K562 (cell line): ENCODE measurements around the gene PIK3R4. TPM values are rescaled to one million over a fixed set of nuclear protein-coding genes. Genes with fewer than 3 reads are reported as not detected.

Experiments
- ATAC-seq: fragments of 200-7000 bp; cut with Tn5 transposase; 3 replicates; pipeline ENCODE4 v1.9.1; 2020; ENCODE audit warnings: moderate library complexity
- BruUV-seq: library from RNA; stranded (reverse); fragments of 400-500 nt; replicated peaks from 2 replicates; lab custom pipeline; 2021; lab: Mats Ljungman, UMichigan
- CTCF ChIA-PET: fragments of 300-600 bp; formaldehyde crosslinking; extraction: SDS; loops from one replicate; lab custom pipeline; 2021; ENCODE audit warnings: low intra/inter-chr PET ratio; lab: Yijun Ruan, JAX
- POLR2A ChIA-PET: fragments of 300-600, 350-650 bp; sonication (Branson Sonifier 250); formaldehyde crosslinking; extraction: SDS; loops from one replicate; lab custom pipeline; 2021; ENCODE audit warnings: antibody characterized with exemption, inconsistent platforms; lab: Yijun Ruan, JAX
- DNase-seq, 4 experiments: peaks; one replicate each; pipeline versions ENCODE4 v3.0.0 to v3.0.0-alpha.2; 2011 to 2018; ENCODE audit warnings: low spot score in 3 of 4, mixed read lengths in 3 of 4; ENCODE audit errors: extremely low read depth in 1 of 4
- FAIRE-seq: peaks from 2 replicates; lab custom pipeline; 2011; peaks lifted over from hg19 to GRCh38; lab: Jason Lieb, UNC
- H2AFZ ChIP-seq: 2 replicates; pipeline ENCODE4 v1.6.0; 2011; ENCODE audit warnings: low read depth, low read length, control low read depth, inconsistent platforms
- H3K27ac ChIP-seq: fragments of 200-600 bp; 3 replicates; pipeline ENCODE4 v1.8.0; 2011; ENCODE audit warnings: low read depth, mild to moderate bottlenecking, control low read depth, inconsistent platforms, low read length, moderate library complexity, mixed read lengths; ENCODE audit errors: extremely low read depth
- H3K27me3 ChIP-seq, 2 experiments: fragments of 300-600 bp in 1 of 2; 2 replicates in 1 of 2; 3 replicates in 1 of 2; pipeline versions ENCODE4 v1.6.0 to v1.8.0; 2011; ENCODE audit warnings: inconsistent platforms in 2 of 2, low read length in 2 of 2, mild to moderate bottlenecking in 1 of 2, mixed read lengths in 1 of 2, moderate library complexity in 1 of 2; ENCODE audit not compliant: control insufficient read depth in 2 of 2, insufficient read depth in 2 of 2
- H3K36me3 ChIP-seq: fragments of 300-600 bp; 3 replicates; pipeline ENCODE4 v1.8.0; 2011; ENCODE audit warnings: mild to moderate bottlenecking, low read length, inconsistent platforms; ENCODE audit not compliant: control insufficient read depth, insufficient read depth
- H3K4me1 ChIP-seq, 2 experiments: fragments of 200-600 bp in 1 of 2; replicated peaks in 1 of 2; 2 replicates in 1 of 2; 3 replicates in 1 of 2; pipeline versions ENCODE4 v1.5.1 to v1.8.0; 2011; ENCODE audit warnings: inconsistent platforms in 2 of 2, low read length in 2 of 2, mild to moderate bottlenecking in 1 of 2, mixed read lengths in 1 of 2, moderate library complexity in 1 of 2; ENCODE audit not compliant: control insufficient read depth in 2 of 2, insufficient read depth in 2 of 2
- H3K4me2 ChIP-seq: 2 replicates; pipeline ENCODE4 v1.6.1; 2011; ENCODE audit warnings: low read length, control low read depth, inconsistent platforms, mixed read lengths; ENCODE audit not compliant: insufficient read depth
- H3K4me3 ChIP-seq: fragments of 200-600 bp; sonication (generic), shearing (Covaris generic); 2 replicates; pipeline ENCODE4 v1.5.1; 2016; ENCODE audit warnings: control low read depth, inconsistent platforms
- H3K79me2 ChIP-seq: fragments of 200-600 bp; 3 replicates; pipeline ENCODE4 v1.8.0; 2011; ENCODE audit warnings: low read length, inconsistent platforms; ENCODE audit not compliant: control insufficient read depth, insufficient read depth
- H3K9ac ChIP-seq, 2 experiments: 2 replicates each; pipeline versions ENCODE4 v1.6.0 to v1.6.1; 2011; ENCODE audit warnings: low read depth in 2 of 2, low read length in 2 of 2, control low read depth in 1 of 2, inconsistent platforms in 1 of 2, mild to moderate bottlenecking in 1 of 2, mixed read lengths in 1 of 2; ENCODE audit not compliant: insufficient read depth in 1 of 2
- H3K9me1 ChIP-seq: one replicate; pipeline ENCODE4 v1.6.0; 2011; ENCODE audit warnings: inconsistent platforms, mild to moderate bottlenecking, low read length, moderate library complexity; ENCODE audit not compliant: control insufficient read depth, insufficient read depth
- H3K9me3 ChIP-seq: replicated peaks from 2 replicates; pipeline ENCODE4 v1.5.1; 2011; ENCODE audit warnings: low read depth, low read length, inconsistent platforms; ENCODE audit not compliant: control insufficient read depth, insufficient read depth
- H4K20me1 ChIP-seq: replicated peaks from 2 replicates; pipeline ENCODE4 v1.6.1; 2011; ENCODE audit warnings: low read length, inconsistent platforms, mixed read lengths; ENCODE audit not compliant: control insufficient read depth, insufficient read depth
- ASH1L ChIP-seq: fragments of 450-650 bp; IDR thresholded peaks from 2 replicates; pipeline ENCODE4 v1.6.1; 2018; ENCODE audit warnings: borderline replicate concordance, mild to moderate bottlenecking, low read depth; ENCODE audit not compliant: partially characterized antibody
- CBFB ChIP-seq: sonication (generic); formaldehyde crosslinking; IDR thresholded peaks from 2 replicates; pipeline ENCODE4 v1.4.0; 2020; ENCODE audit warnings: mild to moderate bottlenecking, missing genetic modification reagents
- CHD2 ChIP-seq: IDR thresholded peaks from 2 replicates; pipeline ENCODE4 v1.6.1; 2011; ENCODE audit warnings: low read depth, low read length
- COPS2 ChIP-seq: fragments of 450-650 bp; conservative IDR thresholded peaks from 2 replicates; pipeline ENCODE4 v1.6.1; 2016; ENCODE audit warnings: mild to moderate bottlenecking, moderate library complexity
- DMBX1 ChIP-seq: fragments of 250-450 bp; sonication (Bioruptor Pico); IDR thresholded peaks from 2 replicates; pipeline ENCODE4 v1.8.0; 2022; ENCODE audit warnings: inconsistent platforms, mild to moderate bottlenecking, moderate library complexity, borderline replicate concordance
- HMG20B ChIP-seq: fragments of 250-450 bp; sonication (Bioruptor Pico); IDR thresholded peaks from 2 replicates; pipeline ENCODE4 v1.5.0; 2021; ENCODE audit warnings: mild to moderate bottlenecking
- KAT2B ChIP-seq: IDR thresholded peaks from one replicate; pipeline ENCODE4 v1.6.1; 2012; ENCODE audit warnings: low read depth, mild to moderate bottlenecking, control low read depth, inconsistent platforms, low read length, moderate library complexity
- KLF6 ChIP-seq: fragments of 250-450 bp; sonication (Bioruptor Pico); IDR thresholded peaks from 2 replicates; pipeline ENCODE4 v1.4.0; 2020; ENCODE audit warnings: mild to moderate bottlenecking, moderate library complexity, borderline replicate concordance
- NCOA4 ChIP-seq: fragments of 450-650 bp; IDR thresholded peaks from 2 replicates; pipeline ENCODE4 v1.6.1; 2018; ENCODE audit warnings: mild to moderate bottlenecking; ENCODE audit not compliant: partially characterized antibody
- NONO ChIP-seq, 2 experiments: fragments of 200-400 bp in 1 of 2; fragments of 450-650 bp in 1 of 2; formaldehyde crosslinking in 1 of 2; IDR thresholded peaks; 2 replicates each; pipeline ENCODE4 v1.6.1; 2017; ENCODE audit warnings: low read depth in 2 of 2, mild to moderate bottlenecking in 2 of 2, moderate library complexity in 2 of 2, low read length in 1 of 2
- RBM22 ChIP-seq: fragments of 200-400 bp; formaldehyde crosslinking; IDR thresholded peaks from 2 replicates; pipeline ENCODE4 v1.6.1; 2018; ENCODE audit warnings: low read length, low read depth; ENCODE audit not compliant: poor library complexity, severe bottlenecking
- SIN3B ChIP-seq: fragments of 450-650 bp; IDR thresholded peaks from 2 replicates; pipeline ENCODE4 v1.6.1; 2017; ENCODE audit warnings: low read depth, mild to moderate bottlenecking, moderate library complexity
- SRSF1 ChIP-seq: fragments of 200-400 bp; formaldehyde crosslinking; IDR thresholded peaks from 2 replicates; pipeline ENCODE4 v1.6.1; 2017; ENCODE audit warnings: mild to moderate bottlenecking, low read depth, low read length, moderate library complexity
- SUPT5H ChIP-seq: fragments of 450-650 bp; IDR thresholded peaks from 2 replicates; pipeline ENCODE4 v1.6.1; 2016
- ZBTB9 ChIP-seq: fragments of 450-650 bp; formaldehyde crosslinking; IDR thresholded peaks from 2 replicates; pipeline ENCODE4 v1.4.0; 2020; ENCODE audit warnings: mild to moderate bottlenecking, moderate library complexity
- ZC3H4 ChIP-seq: sonication (generic); formaldehyde crosslinking; IDR thresholded peaks from 2 replicates; pipeline ENCODE4 v1.9.0; 2021; ENCODE audit warnings: missing genetic modification reagents, borderline replicate concordance
- ZNF184 ChIP-seq: sonication (generic); formaldehyde crosslinking; IDR thresholded peaks from 2 replicates; pipeline ENCODE4 v1.5.0; 2020; ENCODE audit warnings: missing genetic modification reagents
- ZNF398 ChIP-seq: fragments of 250-450 bp; sonication (Bioruptor Pico); IDR thresholded peaks from 2 replicates; pipeline ENCODE4 v1.8.0; 2021; ENCODE audit warnings: moderate library complexity, mild to moderate bottlenecking, inconsistent platforms
- ZNF41 ChIP-seq: fragments of 250-450 bp; sonication (Bioruptor Pico); conservative IDR thresholded peaks from 2 replicates; pipeline ENCODE4 v1.4.0; 2020; ENCODE audit warnings: mild to moderate bottlenecking
- WGBS: fragments of 100-300 bp; shearing (Covaris generic); methylation state at CpG from one replicate; pipeline ENCODE4 v1.1.6; 2016; ENCODE audit warnings: low coverage, mixed read lengths; ENCODE audit not compliant: insufficient coverage; ENCODE audit errors: missing lambda C conversion rate; 5-methylcytosine and 5-hydroxymethylcytosine counted together
- in situ Hi-C: fragments of 300-500 bp; cut with MboI; formaldehyde crosslinking; loops from 4 replicates; pipeline ENCODE4 v1.15.0; 2018; ENCODE audit warnings: inconsistent platforms, mixed read lengths
- intact Hi-C: fragments of 100-400 bp; cut with micrococcal nuclease; formaldehyde crosslinking; loops from 2 replicates; pipeline ENCODE4 v1.14.2; 2022
- polyA plus RNA-seq, 8 experiments: library from polyadenylated mRNA; depleted of rRNA in 4 of 8; stranded (reverse) in 5 of 8; unstranded in 3 of 8; fragments of >200 nt; fragmentation: Nextera tagmentation in 2 of 8; fragmentation: Illumina TruSeq in 1 of 8; extraction: Ambion mirVana in 2 of 8; extraction: Trizol in 1 of 8; gene quantifications; 2 replicates each; pipeline versions ENCODE4 v1.2.1 to v1.2.3, GENCODE V29; 2011 to 2014; ENCODE audit warnings: inconsistent platforms in 1 of 8, missing spikeins in 1 of 8
- total RNA-seq, 7 experiments: library from RNA; depleted of rRNA in 6 of 7; stranded (reverse); fragments of >200 nt in 6 of 7; fragmentation: Illumina TruSeq in 2 of 7; extraction: Trizol in 2 of 7; gene quantifications; 2 replicates each; pipeline versions ENCODE4 v1.2.1 to v1.2.3, GENCODE V29; 2011 to 2021; ENCODE audit warnings: low replicate concordance in 1 of 7

PIK3R4 gene
- total and polyA plus RNA-seq, 9 of the 15 experiments (the other 6 are each of a cell fraction or from before 2014, with no cell fraction given), result 20.6 to 45.8 (median 26.0) TPM

GRCh38 chr3:130640027-130640426 lies 106.6 kb downstream of the PIK3R4 start:
- CTCF ChIA-PET, result no interaction called here
- ATAC-seq (no peak), DNase-seq (no peak), FAIRE-seq (no peak)
- Histone ChIP-seq H4K20me1 (no peaks in the 10 kb centered on the region), H3K9me3 (no peaks in the 10 kb centered on the region), H3K4me3 (no peak overlapping the region), H3K9me1 (no peaks in the 10 kb centered on the region), H3K4me2 (no peak overlapping the region), H3K79me2 (no peaks in the 10 kb centered on the region), H3K36me3 (no peaks in the 10 kb centered on the region), H3K27ac (no peak overlapping the region), H2AFZ (no peak overlapping the region), H3K27me3 (peaks cover 0 to 5% of the 10 kb centered on the region in 2 experiments; a peak in 3 of 5 replicates), H3K4me1 (no peaks in the 10 kb centered on the region), H3K9ac (no peak overlapping the region)
- in situ Hi-C loops (no loop called here), intact Hi-C loops (no loop called here)
- TF ChIP-seq COPS2 (no peak), CBFB (CRISPR knock-in tag) (no peak), SIN3B (no peak), SUPT5H (no peak), CHD2 (no peak), NCOA4 (no peak), HMG20B (CRISPR knock-in tag) (no peak), NONO (IDR thresholded peaks at IDR 0.05; ENCODE audit: low read depth in 2 of 2, low read length in 1 of 2) (no peak), ZBTB9 (CRISPR knock-in tag) (no peak), DMBX1 (CRISPR knock-in tag) (no peak), SRSF1 (no peak), ZC3H4 (CRISPR knock-in tag) (no peak), RBM22 (no peak), KLF6 (CRISPR knock-in tag) (no peak), ZNF184 (no peak), ZNF398 (no peak), KAT2B (no peak), ASH1L (no peak), ZNF41 (CRISPR knock-in tag) (no peak)
- WGBS, result 6% methylated on average over 2 of the region's 2 CpGs
- POLR2A ChIA-PET, result no interaction called here
- no TSS peak for BruUV-seq
